ENCODE data around the gene ISLR.

ISLR gene

DNA sequence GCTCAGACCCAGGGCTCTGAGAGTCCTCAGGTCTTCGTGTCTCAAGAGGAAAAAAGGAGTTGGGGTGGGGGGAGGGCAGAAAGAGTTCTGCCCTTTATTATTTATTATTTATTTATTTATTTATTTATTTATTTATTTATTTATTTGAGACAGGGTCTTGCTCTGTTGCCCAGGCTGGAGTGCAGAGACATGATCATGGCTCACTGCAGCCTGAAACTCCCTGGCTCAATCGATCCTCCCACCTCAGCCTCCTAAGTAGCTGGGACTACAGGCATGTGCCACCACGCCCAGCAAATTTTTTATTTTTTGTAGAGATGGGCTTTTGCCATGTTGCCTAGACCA is 11.3 kb upstream of the ISLR start (continued):
- peak; percentile 23; the same call in 1 of the 2 replicates for TF ChIP-seq ZNF341 (tag by site-specific recombination; IDR thresholded peaks at IDR 0.05; ENCODE audit: low read depth)
- peak; percentile 76 for TF ChIP-seq ZNF555 (tag by site-specific recombination; conservative IDR thresholded peaks at IDR 0.05)
- TF ChIP-seq, protein P1, sequence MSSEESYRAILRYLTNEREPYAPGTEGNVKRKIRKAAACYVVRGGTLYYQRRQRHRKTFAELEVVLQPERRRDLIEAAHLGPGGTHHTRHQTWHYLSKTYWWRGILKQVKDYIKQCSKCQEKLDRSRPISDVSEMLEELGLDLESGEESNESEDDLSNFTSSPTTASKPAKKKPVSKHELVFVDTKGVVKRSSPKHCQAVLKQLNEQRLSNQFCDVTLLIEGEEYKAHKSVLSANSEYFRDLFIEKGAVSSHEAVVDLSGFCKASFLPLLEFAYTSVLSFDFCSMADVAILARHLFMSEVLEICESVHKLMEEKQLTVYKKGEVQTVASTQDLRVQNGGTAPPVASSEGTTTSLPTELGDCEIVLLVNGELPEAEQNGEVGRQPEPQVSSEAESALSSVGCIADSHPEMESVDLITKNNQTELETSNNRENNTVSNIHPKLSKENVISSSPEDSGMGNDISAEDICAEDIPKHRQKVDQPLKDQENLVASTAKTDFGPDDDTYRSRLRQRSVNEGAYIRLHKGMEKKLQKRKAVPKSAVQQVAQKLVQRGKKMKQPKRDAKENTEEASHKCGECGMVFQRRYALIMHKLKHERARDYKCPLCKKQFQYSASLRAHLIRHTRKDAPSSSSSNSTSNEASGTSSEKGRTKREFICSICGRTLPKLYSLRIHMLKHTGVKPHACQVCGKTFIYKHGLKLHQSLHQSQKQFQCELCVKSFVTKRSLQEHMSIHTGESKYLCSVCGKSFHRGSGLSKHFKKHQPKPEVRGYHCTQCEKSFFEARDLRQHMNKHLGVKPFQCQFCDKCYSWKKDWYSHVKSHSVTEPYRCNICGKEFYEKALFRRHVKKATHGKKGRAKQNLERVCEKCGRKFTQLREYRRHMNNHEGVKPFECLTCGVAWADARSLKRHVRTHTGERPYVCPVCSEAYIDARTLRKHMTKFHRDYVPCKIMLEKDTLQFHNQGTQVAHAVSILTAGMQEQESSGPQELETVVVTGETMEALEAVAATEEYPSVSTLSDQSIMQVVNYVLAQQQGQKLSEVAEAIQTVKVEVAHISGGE (tag by site-specific recombination; conservative IDR thresholded peaks at IDR 0.05; ENCODE audit: low read depth): peak; percentile 80

DNA sequence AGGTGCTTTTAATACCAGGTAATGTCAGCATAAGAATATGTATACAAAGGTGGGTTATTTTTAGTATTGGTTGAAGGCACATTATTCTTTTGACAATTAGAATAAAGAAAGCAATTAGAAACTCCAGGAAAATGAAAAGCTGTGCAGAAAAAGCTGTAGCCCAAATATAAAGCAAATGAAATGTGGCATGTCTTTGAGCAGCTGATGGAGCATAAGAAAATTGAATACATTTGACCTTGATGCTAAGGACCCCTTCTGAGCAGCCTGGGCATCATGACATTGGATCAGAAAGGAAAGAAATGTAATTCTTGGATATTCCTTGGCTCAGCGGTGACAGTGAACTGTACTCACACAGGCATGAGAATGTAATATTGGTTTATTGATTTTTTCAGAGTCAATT is 8.0 kb upstream of the ISLR start:
- Histone ChIP-seq H3K4me1 (ENCODE audit: control insufficient read depth, insufficient read depth, low read length) (no peaks in the 10 kb centered on the region), H3K36me3 (ENCODE audit: control insufficient read depth in 2 of 2, insufficient read depth in 1 of 2, low read length in 2 of 2) (no peaks in the 10 kb centered on the region), H3K4me3 (ENCODE audit: low read depth, low read length) (no peak overlapping the region), H3K9me3 (ENCODE audit: control insufficient read depth, insufficient read depth, low read depth, low read length) (no peaks in the 10 kb centered on the region), H3K27ac (ENCODE audit: extremely low read depth, low read depth, low read length) (no peak overlapping the region)
- POLR2A ChIA-PET: no interaction called here
- CTCF ChIA-PET: interaction anchor here (0.6 to 1.6 kb wide), 6 partner anchors 10 to 408 kb away, joined by 3 to 9 read pairs (median 4); no protein-coding TSS in a partner anchor
- TF ChIP-seq, protein P2, sequence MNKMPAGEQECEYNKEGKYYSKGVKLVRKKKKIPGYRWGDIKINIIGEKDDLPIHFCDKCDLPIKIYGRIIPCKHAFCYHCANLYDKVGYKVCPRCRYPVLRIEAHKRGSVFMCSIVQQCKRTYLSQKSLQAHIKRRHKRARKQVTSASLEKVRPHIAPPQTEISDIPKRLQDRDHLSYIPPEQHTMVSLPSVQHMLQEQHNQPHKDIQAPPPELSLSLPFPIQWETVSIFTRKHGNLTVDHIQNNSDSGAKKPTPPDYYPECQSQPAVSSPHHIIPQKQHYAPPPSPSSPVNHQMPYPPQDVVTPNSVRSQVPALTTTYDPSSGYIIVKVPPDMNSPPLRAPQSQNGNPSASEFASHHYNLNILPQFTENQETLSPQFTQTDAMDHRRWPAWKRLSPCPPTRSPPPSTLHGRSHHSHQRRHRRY (tag by site-specific recombination; IDR thresholded peaks at IDR 0.05): no peak
- TF ChIP-seq, protein P3, sequence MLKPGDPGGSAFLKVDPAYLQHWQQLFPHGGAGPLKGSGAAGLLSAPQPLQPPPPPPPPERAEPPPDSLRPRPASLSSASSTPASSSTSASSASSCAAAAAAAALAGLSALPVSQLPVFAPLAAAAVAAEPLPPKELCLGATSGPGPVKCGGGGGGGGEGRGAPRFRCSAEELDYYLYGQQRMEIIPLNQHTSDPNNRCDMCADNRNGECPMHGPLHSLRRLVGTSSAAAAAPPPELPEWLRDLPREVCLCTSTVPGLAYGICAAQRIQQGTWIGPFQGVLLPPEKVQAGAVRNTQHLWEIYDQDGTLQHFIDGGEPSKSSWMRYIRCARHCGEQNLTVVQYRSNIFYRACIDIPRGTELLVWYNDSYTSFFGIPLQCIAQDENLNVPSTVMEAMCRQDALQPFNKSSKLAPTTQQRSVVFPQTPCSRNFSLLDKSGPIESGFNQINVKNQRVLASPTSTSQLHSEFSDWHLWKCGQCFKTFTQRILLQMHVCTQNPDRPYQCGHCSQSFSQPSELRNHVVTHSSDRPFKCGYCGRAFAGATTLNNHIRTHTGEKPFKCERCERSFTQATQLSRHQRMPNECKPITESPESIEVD (tag by site-specific recombination; IDR thresholded peaks at IDR 0.05): no peak
- TF ChIP-seq ZNF501 (tag by site-specific recombination; IDR thresholded peaks at IDR 0.05) (no peak), MZF1 (tag by site-specific recombination; IDR thresholded peaks at IDR 0.05; ENCODE audit: borderline replicate concordance) (no peak), ZNF610 (tag by site-specific recombination; IDR thresholded peaks at IDR 0.05; ENCODE audit: borderline replicate concordance) (no peak), ZNF335 (tag by site-specific recombination; conservative IDR thresholded peaks at IDR 0.05) (no peak), ZNF324 (tag by site-specific recombination; IDR thresholded peaks at IDR 0.05) (no peak), ZNF670 (tag by site-specific recombination; IDR thresholded peaks at IDR 0.05; ENCODE audit: low read depth) (no peak), ZFP69B (tag by site-specific recombination; IDR thresholded peaks at IDR 0.05) (no peak), ZNF394 (tag by site-specific recombination; IDR thresholded peaks at IDR 0.05; ENCODE audit: borderline replicate concordance) (no peak), ZNF132 (tag by site-specific recombination; IDR thresholded peaks at IDR 0.05; ENCODE audit: borderline replicate concordance) (no peak), ZNF24 (tag by site-specific recombination; IDR thresholded peaks at IDR 0.05) (no peak), KLF16 (tag by site-specific recombination; IDR thresholded peaks at IDR 0.05) (no peak)
- TF ChIP-seq, protein P4, sequence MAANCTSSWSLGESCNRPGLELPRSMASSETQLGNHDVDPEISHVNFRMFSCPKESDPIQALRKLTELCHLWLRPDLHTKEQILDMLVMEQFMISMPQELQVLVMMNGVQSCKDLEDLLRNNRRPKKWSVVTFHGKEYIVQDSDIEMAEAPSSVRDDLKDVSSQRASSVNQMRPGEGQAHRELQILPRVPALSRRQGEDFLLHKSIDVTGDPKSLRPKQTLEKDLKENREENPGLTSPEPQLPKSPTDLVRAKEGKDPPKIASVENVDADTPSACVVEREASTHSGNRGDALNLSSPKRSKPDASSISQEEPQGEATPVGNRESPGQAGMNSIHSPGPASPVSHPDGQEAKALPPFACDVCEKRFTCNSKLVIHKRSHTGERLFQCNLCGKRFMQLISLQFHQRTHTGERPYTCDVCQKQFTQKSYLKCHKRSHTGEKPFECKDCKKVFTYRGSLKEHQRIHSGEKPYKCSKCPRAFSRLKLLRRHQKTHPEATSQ (tag by site-specific recombination; IDR thresholded peaks at IDR 0.05): no peak
- TF ChIP-seq, protein P5, sequence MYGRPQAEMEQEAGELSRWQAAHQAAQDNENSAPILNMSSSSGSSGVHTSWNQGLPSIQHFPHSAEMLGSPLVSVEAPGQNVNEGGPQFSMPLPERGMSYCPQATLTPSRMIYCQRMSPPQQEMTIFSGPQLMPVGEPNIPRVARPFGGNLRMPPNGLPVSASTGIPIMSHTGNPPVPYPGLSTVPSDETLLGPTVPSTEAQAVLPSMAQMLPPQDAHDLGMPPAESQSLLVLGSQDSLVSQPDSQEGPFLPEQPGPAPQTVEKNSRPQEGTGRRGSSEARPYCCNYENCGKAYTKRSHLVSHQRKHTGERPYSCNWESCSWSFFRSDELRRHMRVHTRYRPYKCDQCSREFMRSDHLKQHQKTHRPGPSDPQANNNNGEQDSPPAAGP (tag by site-specific recombination; IDR thresholded peaks at IDR 0.05): no peak

Data from HEK293 (cell line).